Neutrophil (primary cell): ENCODE data around the gene RAP1GAP2.

Experiments used
- H3K27ac ChIP-seq: fragments of 200-600 bp; sonication (generic); 2 replicates; pipeline ENCODE4 v1.5.1; 2016; ENCODE audit warnings: mild to moderate bottlenecking, moderate library complexity
- H3K27me3 ChIP-seq: fragments of 200-600 bp; sonication (generic); 2 replicates; pipeline ENCODE4 v1.6.0; 2016; ENCODE audit warnings: mild to moderate bottlenecking
- H3K36me3 ChIP-seq: fragments of 200-600 bp; sonication (generic); 2 replicates; pipeline ENCODE4 v1.5.1; 2017
- H3K4me1 ChIP-seq, 2 experiments: fragments of 200-600 bp in 1 of 2; sonication (generic) in 1 of 2; 1 replicate in 1 of 2; 2 replicates in 1 of 2; pipeline versions ENCODE4 v1.5.1 to v1.6.1; 2013 to 2016; ENCODE audit warnings: low read depth in 1 of 2, low read length in 1 of 2, mild to moderate bottlenecking in 1 of 2, moderate library complexity in 1 of 2; ENCODE audit not compliant: control insufficient read depth in 1 of 2, insufficient read depth in 1 of 2
- H3K4me3 ChIP-seq, 2 experiments: fragments of 200-600 bp in 1 of 2; sonication (generic) in 1 of 2; 1 replicate in 1 of 2; 2 replicates in 1 of 2; pipeline ENCODE4 v1.5.1; 2013 to 2016; ENCODE audit warnings: low read depth in 1 of 2, low read length in 1 of 2, mild to moderate bottlenecking in 1 of 2, moderate library complexity in 1 of 2
- H3K9me3 ChIP-seq: fragments of 200-600 bp; sonication (generic); 2 replicates; pipeline ENCODE4 v1.5.1; 2016
- TF ChIP-seq, protein P1 (sequence below): fragments of 200-600 bp; sonication (generic); IDR thresholded peaks from 2 replicates; pipeline ENCODE4 v1.5.1; 2016; ENCODE audit warnings: antibody characterized with exemption

RAP1GAP2 gene

GRCh38 chr17:3037259-3037658, 241.0 kb downstream of the RAP1GAP2 start:
- no peak overlapping the region for H3K4me3 ChIP-seq
- H3K27me3 ChIP-seq: no peaks in the 10 kb centered on the region

GRCh38 chr17:3038941-3039340, 242.7 kb downstream of the RAP1GAP2 start:
- H3K9me3 ChIP-seq: no peaks in the 10 kb centered on the region
- H3K27me3 ChIP-seq: no peaks in the 10 kb centered on the region
- peaks cover 24% of the 10 kb centered on the region for H3K36me3 ChIP-seq
- H3K27ac ChIP-seq: no peak overlapping the region
- no peak overlapping the region for H3K4me3 ChIP-seq
- TF ChIP-seq, protein P1, sequence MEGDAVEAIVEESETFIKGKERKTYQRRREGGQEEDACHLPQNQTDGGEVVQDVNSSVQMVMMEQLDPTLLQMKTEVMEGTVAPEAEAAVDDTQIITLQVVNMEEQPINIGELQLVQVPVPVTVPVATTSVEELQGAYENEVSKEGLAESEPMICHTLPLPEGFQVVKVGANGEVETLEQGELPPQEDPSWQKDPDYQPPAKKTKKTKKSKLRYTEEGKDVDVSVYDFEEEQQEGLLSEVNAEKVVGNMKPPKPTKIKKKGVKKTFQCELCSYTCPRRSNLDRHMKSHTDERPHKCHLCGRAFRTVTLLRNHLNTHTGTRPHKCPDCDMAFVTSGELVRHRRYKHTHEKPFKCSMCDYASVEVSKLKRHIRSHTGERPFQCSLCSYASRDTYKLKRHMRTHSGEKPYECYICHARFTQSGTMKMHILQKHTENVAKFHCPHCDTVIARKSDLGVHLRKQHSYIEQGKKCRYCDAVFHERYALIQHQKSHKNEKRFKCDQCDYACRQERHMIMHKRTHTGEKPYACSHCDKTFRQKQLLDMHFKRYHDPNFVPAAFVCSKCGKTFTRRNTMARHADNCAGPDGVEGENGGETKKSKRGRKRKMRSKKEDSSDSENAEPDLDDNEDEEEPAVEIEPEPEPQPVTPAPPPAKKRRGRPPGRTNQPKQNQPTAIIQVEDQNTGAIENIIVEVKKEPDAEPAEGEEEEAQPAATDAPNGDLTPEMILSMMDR: no peak
- H3K4me1 ChIP-seq: peaks cover 13 to 15% of the 10 kb centered on the region in 2 experiments

More at GRCh38 chr17:3037259-3037658, 241.0 kb downstream of the RAP1GAP2 start:
- H3K9me3 ChIP-seq: no peaks in the 10 kb centered on the region
- H3K4me1 ChIP-seq: peaks cover 13 to 15% of the 10 kb centered on the region in 2 experiments
- H3K36me3 ChIP-seq: peaks cover 41% of the 10 kb centered on the region
- H3K27ac ChIP-seq: no peak overlapping the region
- TF ChIP-seq, protein P1: no peak

DNA sequence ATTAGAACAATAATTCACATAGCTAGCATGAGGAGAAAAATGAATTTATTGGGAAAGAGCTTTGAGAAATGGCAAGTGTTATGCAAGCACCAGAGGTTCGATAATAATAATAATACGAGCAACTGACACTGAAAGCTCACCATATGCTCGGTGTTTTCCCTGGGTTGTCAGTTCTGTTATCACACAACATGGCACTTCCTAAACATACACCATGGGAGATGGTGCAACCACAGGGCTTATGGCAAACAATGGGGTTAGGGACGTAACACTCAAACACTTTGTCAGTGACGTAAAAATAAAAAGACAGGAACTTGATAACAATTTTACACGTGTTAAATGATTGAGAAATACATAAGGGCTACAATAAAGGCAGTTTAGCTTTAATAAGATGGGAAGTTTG, 243.5 kb downstream of the RAP1GAP2 start:
- Histone ChIP-seq H3K27ac (peak overlapping the region; percentile 34), H3K4me3 (no peak overlapping the region), H3K27me3 (no peaks in the 10 kb centered on the region), H3K9me3 (no peaks in the 10 kb centered on the region), H3K4me1 (peaks cover 13 to 15% of the 10 kb centered on the region in 2 experiments), H3K36me3 (peaks cover 16% of the 10 kb centered on the region)
- TF ChIP-seq, protein P1: no peak

- Histone ChIP-seq H3K4me1 (peaks cover 13 to 15% of the 10 kb centered on the region in 2 experiments), H3K27me3 (no peaks in the 10 kb centered on the region), H3K36me3 (peaks cover 6% of the 10 kb centered on the region), H3K4me3 (no peak overlapping the region), H3K27ac (no peak overlapping the region), H3K9me3 (no peaks in the 10 kb centered on the region)
- TF ChIP-seq, protein P1: no peak
Observed at GRCh38 chr17:3040882-3041281, 244.6 kb downstream of the RAP1GAP2 start.

DNA sequence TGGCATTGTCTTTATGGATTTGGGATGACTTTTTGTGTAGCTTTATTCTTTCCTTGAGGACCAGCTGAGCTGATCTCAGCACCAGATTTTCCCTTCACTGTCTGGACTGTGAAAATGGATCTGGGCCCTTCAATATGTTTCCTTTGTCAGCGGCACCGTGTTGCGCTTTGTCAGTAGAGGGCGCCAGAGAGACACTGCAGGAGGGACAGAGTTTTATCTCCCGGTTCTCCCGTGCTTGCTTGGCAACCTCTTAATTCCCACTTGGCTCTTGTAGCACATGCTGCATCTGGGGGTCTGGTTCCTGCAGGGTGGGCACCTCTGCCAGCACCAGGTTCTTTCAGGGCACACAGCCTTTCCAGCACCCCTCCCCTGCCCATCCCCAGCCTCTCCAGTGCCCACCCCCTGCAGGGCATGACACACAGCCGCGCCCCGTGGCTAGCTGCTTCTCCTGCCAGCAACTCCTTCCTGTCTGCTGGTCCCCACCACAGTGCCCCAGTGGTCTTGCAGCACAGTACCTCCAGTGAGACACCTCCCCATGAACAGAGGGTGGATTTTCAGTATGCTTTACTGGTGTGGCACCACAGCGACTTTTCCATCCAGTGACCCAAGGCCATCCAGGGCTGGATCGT, 247.6 kb downstream of the RAP1GAP2 start:
- Histone ChIP-seq H3K27ac (no peak overlapping the region), H3K36me3 (no peaks in the 10 kb centered on the region), H3K27me3 (no peaks in the 10 kb centered on the region), H3K9me3 (no peaks in the 10 kb centered on the region), H3K4me3 (no peak overlapping the region), H3K4me1 (peaks cover 13 to 21% of the 10 kb centered on the region in 2 experiments)
- TF ChIP-seq, protein P1: peak; percentile 51
